Mesodermal cell (in vitro differentiated cells): Measurements from ENCODE around the gene AOPEP.

Source experiments
- H3K27ac ChIP-seq: 2 replicates; pipeline ENCODE4 v1.7.0; 2013; ENCODE audit warnings: mild to moderate bottlenecking, low read depth, low read length, moderate library complexity; ENCODE audit not compliant: severe bottlenecking
- H3K36me3 ChIP-seq: 2 replicates; pipeline ENCODE4 v1.7.1; 2013; ENCODE audit warnings: mild to moderate bottlenecking, low read length, moderate library complexity; ENCODE audit not compliant: control insufficient read depth, insufficient read depth
- H3K4me1 ChIP-seq: one replicate; pipeline ENCODE4 v1.7.1; 2013; ENCODE audit warnings: mild to moderate bottlenecking, low read length; ENCODE audit not compliant: insufficient read depth, control insufficient read depth, poor library complexity, severe bottlenecking
- H3K4me3 ChIP-seq: 2 replicates; pipeline ENCODE4 v1.7.0; 2013; ENCODE audit warnings: low read length, control low read depth, mild to moderate bottlenecking; ENCODE audit not compliant: insufficient read depth, poor library complexity, severe bottlenecking; ENCODE audit errors: extremely low read depth
- H3K9me3 ChIP-seq: 2 replicates; pipeline ENCODE4 v1.7.1; 2013; ENCODE audit warnings: mild to moderate bottlenecking, low read length, moderate library complexity; ENCODE audit not compliant: control insufficient read depth
- WGBS, 2 experiments: methylation state at CpG; one replicate each; pipeline ENCODE4 v1.1.5; 2013; ENCODE audit warnings: missing lambda C conversion rate in 2 of 2; ENCODE audit not compliant: insufficient coverage in 2 of 2; 5-methylcytosine and 5-hydroxymethylcytosine counted together

AOPEP gene

GRCh38 chr9:94693485-94694204, 32.9 kb upstream of the AOPEP start:
- WGBS, 2 experiments: 89 to 100% methylated on average over 1 to 4 of the region's 8 CpGs
- Histone ChIP-seq H3K4me1 (no peaks in the 10 kb centered on the region), H3K27ac (peak overlapping the region; percentile 52), H3K9me3 (no peaks in the 10 kb centered on the region), H3K36me3 (no peaks in the 10 kb centered on the region), H3K4me3 (no peak overlapping the region)

- H3K9me3 ChIP-seq: no peaks in the 10 kb centered on the region
- no peaks in the 10 kb centered on the region for H3K36me3 ChIP-seq
- no peak overlapping the region for H3K27ac ChIP-seq
- H3K4me3 ChIP-seq: no peak overlapping the region
- 62 to 100% methylated on average over 2 to 4 of the region's 5 CpGs for WGBS, 2 experiments
- H3K4me1 ChIP-seq: no peaks in the 10 kb centered on the region
Observed at GRCh38 chr9:94696545-94696944, 30.0 kb upstream of the AOPEP start.

GRCh38 chr9:94697972-94698581, 28.4 kb upstream of the AOPEP start:
- peak overlapping the region; percentile 42 for H3K27ac ChIP-seq
- WGBS, 2 experiments: 57 to 76% methylated on average over 3 to 5 of the region's 5 CpGs

GRCh38 chr9:94699715-94700373, 26.7 kb upstream of the AOPEP start:
- WGBS, 2 experiments: 97 to 98% methylated on average over 4 of the region's 4 CpGs
- Histone ChIP-seq H3K4me3 (no peak overlapping the region), H3K9me3 (no peaks in the 10 kb centered on the region)

More at GRCh38 chr9:94697972-94698581, 28.4 kb upstream of the AOPEP start:
- no peaks in the 10 kb centered on the region for H3K9me3 ChIP-seq
- no peaks in the 10 kb centered on the region for H3K36me3 ChIP-seq
- no peak overlapping the region for H3K4me3 ChIP-seq
- H3K4me1 ChIP-seq: no peaks in the 10 kb centered on the region

GRCh38 chr9:94700445-94700844, 26.1 kb upstream of the AOPEP start:
- no peak overlapping the region for H3K4me3 ChIP-seq
- no peak overlapping the region for H3K27ac ChIP-seq
- WGBS, 2 experiments: 88 to 100% methylated on average over 1 of the region's 3 CpGs
- H3K9me3 ChIP-seq: no peaks in the 10 kb centered on the region
- H3K36me3 ChIP-seq: no peaks in the 10 kb centered on the region
- H3K4me1 ChIP-seq: no peaks in the 10 kb centered on the region

More at GRCh38 chr9:94699715-94700373, 26.7 kb upstream of the AOPEP start:
- Histone ChIP-seq H3K4me1 (no peaks in the 10 kb centered on the region), H3K27ac (no peak overlapping the region), H3K36me3 (no peaks in the 10 kb centered on the region)

GRCh38 chr9:94703488-94704140, 22.9 kb upstream of the AOPEP start:
- no peak overlapping the region for H3K27ac ChIP-seq
- H3K4me3 ChIP-seq: no peak overlapping the region
- WGBS, 2 experiments: 80 to 83% methylated on average over 2 to 4 of the region's 4 CpGs
- H3K36me3 ChIP-seq: no peaks in the 10 kb centered on the region
- no peaks in the 10 kb centered on the region for H3K4me1 ChIP-seq
- no peaks in the 10 kb centered on the region for H3K9me3 ChIP-seq

- Histone ChIP-seq H3K27ac (peak overlapping the region; percentile 24), H3K36me3 (no peaks in the 10 kb centered on the region), H3K9me3 (no peaks in the 10 kb centered on the region), H3K4me1 (no peaks in the 10 kb centered on the region), H3K4me3 (no peak overlapping the region)
- WGBS, 2 experiments: 83 to 93% methylated on average over 1 to 3 of the region's 7 CpGs
Observed at GRCh38 chr9:94705162-94705702, 21.3 kb upstream of the AOPEP start.

- WGBS, 2 experiments: 98 to 100% methylated on average over 4 to 5 of the region's 5 CpGs
- no peaks in the 10 kb centered on the region for H3K4me1 ChIP-seq
- no peaks in the 10 kb centered on the region for H3K36me3 ChIP-seq
- no peaks in the 10 kb centered on the region for H3K9me3 ChIP-seq
- H3K27ac ChIP-seq: no peak overlapping the region
- H3K4me3 ChIP-seq: no peak overlapping the region
Observed at GRCh38 chr9:94706922-94707321, 19.6 kb upstream of the AOPEP start.

GRCh38 chr9:94713436-94714215, 12.9 kb upstream of the AOPEP start:
- H3K4me3 ChIP-seq: no peak overlapping the region
- H3K4me1 ChIP-seq: peaks cover 2% of the 10 kb centered on the region
- H3K36me3 ChIP-seq: no peaks in the 10 kb centered on the region
- H3K9me3 ChIP-seq: no peaks in the 10 kb centered on the region
- H3K27ac ChIP-seq: no peak overlapping the region
- 96 to 100% methylated on average over 2 to 4 of the region's 7 CpGs for whole genome bisulfite sequencing, 2 experiments

- Histone ChIP-seq H3K4me3 (no peak overlapping the region), H3K4me1 (peaks cover 7% of the 10 kb centered on the region), H3K36me3 (no peaks in the 10 kb centered on the region), H3K9me3 (no peaks in the 10 kb centered on the region), H3K27ac (no peak overlapping the region)
- WGBS, 2 experiments: 92 to 94% methylated on average over 2 to 3 of the region's 4 CpGs
Observed at GRCh38 chr9:94714494-94714893, 12.0 kb upstream of the AOPEP start.
